ENCODE data around the gene PROX2.

GRCh38 chr14:74846168-74846567 lies 29.8 kb downstream of the PROX2 start:
- TF ChIP-seq CTCF (IDR thresholded peaks at IDR 0.05; ENCODE audit: low read length) (no peak), EZH2 (IDR thresholded peaks at IDR 0.05; ENCODE audit: borderline replicate concordance, low read length) (no peak)

All from OCI-LY1 (cell line).